ENCODE measurements around the gene NRG3. TPM values are rescaled to one million over a fixed set of nuclear protein-coding genes. Genes with fewer than 3 reads are reported as not detected.

Gene NRG3
- total and polyA plus RNA-seq, 8 donors = 0.14 to 0.59 (median 0.25) TPM; not detected in 2

DNA sequence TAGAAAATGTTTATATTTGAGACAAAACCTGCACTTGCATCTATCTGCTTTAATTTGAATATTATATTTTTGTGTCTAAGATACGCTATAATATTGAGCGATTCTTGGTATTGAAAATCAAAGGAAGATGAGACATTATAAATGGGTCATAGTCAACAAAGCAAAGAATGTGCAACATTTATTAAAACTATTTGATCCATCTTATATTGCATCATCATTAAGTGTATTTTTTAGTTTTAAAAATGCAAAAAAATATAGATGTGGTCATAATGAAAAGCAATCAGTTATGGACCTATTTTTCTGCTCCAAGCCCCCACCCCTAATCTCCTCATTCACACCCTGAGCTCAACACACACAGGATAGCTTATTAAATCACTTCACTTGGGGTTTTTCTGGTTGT lies 847.3 kb downstream of the NRG3 start:
- DNase-seq (no peak), FAIRE-seq (no peak), ATAC-seq (no peak)
- Histone ChIP-seq H3K27ac (no peak overlapping the region), H3K36me3 (no peaks in the 10 kb centered on the region), H3K4me1 (no peaks in the 10 kb centered on the region), H3K27me3 (no peaks in the 10 kb centered on the region), H3K4me3 (no peak overlapping the region), H3K9me3 (no peaks in the 10 kb centered on the region)
- intact Hi-C loops (cut with DNase I) = no loop called here
- 95 to 99% methylated on average over 2 of the region's 2 CpGs for WGBS, 2 donors
- TF ChIP-seq, protein P1, sequence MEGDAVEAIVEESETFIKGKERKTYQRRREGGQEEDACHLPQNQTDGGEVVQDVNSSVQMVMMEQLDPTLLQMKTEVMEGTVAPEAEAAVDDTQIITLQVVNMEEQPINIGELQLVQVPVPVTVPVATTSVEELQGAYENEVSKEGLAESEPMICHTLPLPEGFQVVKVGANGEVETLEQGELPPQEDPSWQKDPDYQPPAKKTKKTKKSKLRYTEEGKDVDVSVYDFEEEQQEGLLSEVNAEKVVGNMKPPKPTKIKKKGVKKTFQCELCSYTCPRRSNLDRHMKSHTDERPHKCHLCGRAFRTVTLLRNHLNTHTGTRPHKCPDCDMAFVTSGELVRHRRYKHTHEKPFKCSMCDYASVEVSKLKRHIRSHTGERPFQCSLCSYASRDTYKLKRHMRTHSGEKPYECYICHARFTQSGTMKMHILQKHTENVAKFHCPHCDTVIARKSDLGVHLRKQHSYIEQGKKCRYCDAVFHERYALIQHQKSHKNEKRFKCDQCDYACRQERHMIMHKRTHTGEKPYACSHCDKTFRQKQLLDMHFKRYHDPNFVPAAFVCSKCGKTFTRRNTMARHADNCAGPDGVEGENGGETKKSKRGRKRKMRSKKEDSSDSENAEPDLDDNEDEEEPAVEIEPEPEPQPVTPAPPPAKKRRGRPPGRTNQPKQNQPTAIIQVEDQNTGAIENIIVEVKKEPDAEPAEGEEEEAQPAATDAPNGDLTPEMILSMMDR (IDR thresholded peaks at IDR 0.05) = no peak

DNA sequence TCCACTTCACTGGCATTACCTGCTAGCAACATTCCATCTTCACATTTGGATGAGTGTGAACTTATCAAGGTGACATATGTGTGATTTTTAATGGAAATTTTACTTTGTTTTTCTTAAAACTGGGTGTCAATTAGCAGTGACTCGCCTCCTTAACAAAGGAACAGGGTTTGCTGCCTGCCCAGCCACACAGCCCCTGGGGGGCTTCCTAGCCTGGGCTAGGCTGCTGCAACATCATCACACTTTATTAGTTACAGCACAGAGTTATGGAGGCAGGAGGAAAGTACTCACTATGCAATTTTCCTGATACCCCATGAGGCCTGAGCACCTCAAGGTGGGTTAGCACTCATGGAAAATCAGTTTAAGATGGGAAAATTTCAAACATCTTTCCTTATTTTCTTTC lies 861.3 kb downstream of the NRG3 start:
- no peak overlapping the region for H3K4me3 ChIP-seq
- H3K27me3 ChIP-seq = no peaks in the 10 kb centered on the region
- intact Hi-C loops (cut with DNase I) = no loop called here
- H3K36me3 ChIP-seq = no peaks in the 10 kb centered on the region
- ATAC-seq (no peak), DNase-seq (no peak), FAIRE-seq (no peak)
- no peaks in the 10 kb centered on the region for H3K4me1 ChIP-seq
- H3K27ac ChIP-seq = no peak overlapping the region
- WGBS, 2 donors = 47 to 97% methylated on average over 1 of the region's 1 CpG
- H3K9me3 ChIP-seq = no peaks in the 10 kb centered on the region
- TF ChIP-seq, protein P1 (IDR thresholded peaks at IDR 0.05) = no peak

DNA sequence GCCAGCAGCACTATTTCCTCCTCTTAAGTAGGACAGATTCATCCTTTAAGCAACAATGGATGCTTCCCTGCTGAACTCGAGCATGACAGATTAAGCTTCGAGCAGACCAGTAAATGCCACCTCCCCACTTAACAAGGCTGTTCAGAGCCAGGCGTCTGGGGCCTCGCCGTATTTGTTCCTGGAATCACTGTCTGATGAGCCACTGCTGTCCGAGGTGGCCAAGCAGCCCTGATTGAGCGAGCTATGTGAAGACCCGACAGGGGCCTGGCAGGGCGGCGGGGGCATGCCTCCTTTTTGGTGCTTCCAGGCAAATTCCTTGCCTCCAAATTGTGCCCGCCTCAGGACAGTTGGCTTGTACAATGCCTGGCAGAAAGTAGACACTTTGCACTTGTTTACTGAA lies 862.6 kb downstream of the NRG3 start:
- WGBS, 2 donors = 80 to 87% methylated on average over 11 of the region's 11 CpGs
- intact Hi-C loops (cut with DNase I) = no loop called here
- H3K9me3 ChIP-seq = no peaks in the 10 kb centered on the region
- no peaks in the 10 kb centered on the region for H3K27me3 ChIP-seq
- ATAC-seq (no peak), DNase-seq (peak in 1 of 6 donors; percentile 35), FAIRE-seq (no peak)
- H3K27ac ChIP-seq = no peak overlapping the region
- no peaks in the 10 kb centered on the region for H3K36me3 ChIP-seq
- TF ChIP-seq, protein P1 (IDR thresholded peaks at IDR 0.05) = no peak
- no peaks in the 10 kb centered on the region for H3K4me1 ChIP-seq
- H3K4me3 ChIP-seq = no peak overlapping the region

- ATAC-seq (no peak), DNase-seq (no peak), FAIRE-seq (no peak)
- Histone ChIP-seq H3K4me1 (no peaks in the 10 kb centered on the region), H3K4me3 (no peak overlapping the region), H3K27ac (no peak overlapping the region), H3K36me3 (no peaks in the 10 kb centered on the region), H3K9me3 (no peaks in the 10 kb centered on the region), H3K27me3 (no peaks in the 10 kb centered on the region)
- TF ChIP-seq, protein P1 (IDR thresholded peaks at IDR 0.05) = no peak
- intact Hi-C loops (cut with DNase I) = no loop called here
- WGBS, 2 donors = 86 to 87% methylated on average over 8 of the region's 8 CpGs
Measured at GRCh38 chr10:82738592-82738991, 863.6 kb downstream of the NRG3 start.

DNA sequence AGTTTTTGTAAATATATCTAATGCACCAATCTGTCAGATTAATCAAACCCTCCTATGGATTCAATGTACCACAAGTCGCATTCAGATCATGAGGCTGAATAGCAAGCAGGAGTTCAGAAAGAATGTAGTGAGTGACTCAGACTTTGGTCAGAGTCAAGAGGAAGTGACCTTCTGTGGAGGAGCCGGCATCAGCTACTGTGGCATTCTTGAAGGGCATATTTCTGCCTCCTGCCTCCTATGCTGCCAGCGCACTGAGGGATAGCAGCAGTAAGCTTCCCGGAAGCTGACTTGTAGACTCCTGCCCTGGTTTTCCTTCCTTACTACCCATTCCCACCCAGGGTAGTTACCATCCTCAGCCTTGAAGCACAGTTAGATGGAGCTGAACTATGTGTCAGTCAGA lies 867.5 kb downstream of the NRG3 start:
- H3K36me3 ChIP-seq = no peaks in the 10 kb centered on the region
- H3K27ac ChIP-seq = no peak overlapping the region
- DNase-seq (no peak), ATAC-seq (no peak), FAIRE-seq (no peak)
- intact Hi-C loops (cut with DNase I) = no loop called here
- H3K27me3 ChIP-seq = no peaks in the 10 kb centered on the region
- H3K9me3 ChIP-seq = no peaks in the 10 kb centered on the region
- no peaks in the 10 kb centered on the region for H3K4me1 ChIP-seq
- H3K4me3 ChIP-seq = no peak overlapping the region
- TF ChIP-seq, protein P1 (IDR thresholded peaks at IDR 0.05) = no peak
- 59 to 75% methylated on average over 4 of the region's 4 CpGs for WGBS, 2 donors
